ENCODE measurements around the gene RASA4B.
"Not testable (repeated sequence)": the region's sequence is repeated elsewhere in the genome, so short reads cannot be mapped to it uniquely, and the experiment has no call there.

Gene RASA4B

GRCh38 chr7:102472126-102473041 is 45.2 kb downstream of the RASA4B start:
- DNase-seq = no peak

- DNase-seq = no peak
Observed at GRCh38 chr7:102471791-102472125, 45.8 kb downstream of the RASA4B start.

GRCh38 chr7:102469972-102470825 is 47.4 kb downstream of the RASA4B start:
- no peak for DNase-seq

GRCh38 chr7:102469351-102469971 is 48.1 kb downstream of the RASA4B start:
- no peak for DNase-seq

- no peak for DNase-seq
Observed at GRCh38 chr7:102468478-102469350, 48.9 kb downstream of the RASA4B start.

GRCh38 chr7:102467581-102468477 is 49.7 kb downstream of the RASA4B start:
- no peak for DNase-seq

- DNase-seq = no peak
Observed at GRCh38 chr7:102466097-102466496, 51.5 kb downstream of the RASA4B start.

- DNase-seq = peak; percentile 66
Observed at GRCh38 chr7:102464577-102465280, 52.8 kb downstream of the RASA4B start, which contains the start of the genes ALKBH4 and LRWD1. Gene ALKBH4 (minus strand): TSS chr7:102464863. CDS start chr7:102464836, 27 bp downstream. Gene LRWD1 (plus strand): TSS chr7:102464984. CDS start chr7:102465081, 97 bp downstream.

GRCh38 chr7:102463841-102464576 is 53.6 kb downstream of the RASA4B start:
- no peak for DNase-seq

GRCh38 chr7:102460467-102460866 is 57.1 kb downstream of the RASA4B start:
- no peak for DNase-seq

- DNase-seq = no peak
Observed at GRCh38 chr7:102459221-102459844, 58.2 kb downstream of the RASA4B start.

GRCh38 chr7:102457352-102457924 is 60.1 kb downstream of the RASA4B start:
- DNase-seq = no peak

GRCh38 chr7:102456327-102456726 is 61.2 kb downstream of the RASA4B start:
- DNase-seq = no peak

GRCh38 chr7:102455596-102455995 is 62.0 kb downstream of the RASA4B start:
- no peak for DNase-seq

- not testable (repeated sequence) for DNase-seq
Observed at GRCh38 chr7:102454932-102455331, 62.6 kb downstream of the RASA4B start.

- DNase-seq = peak; percentile 42
Observed at GRCh38 chr7:102454468-102454867, 63.1 kb downstream of the RASA4B start.

GRCh38 chr7:102453319-102453718 is 64.3 kb downstream of the RASA4B start:
- DNase-seq = no peak

- DNase-seq = no peak
Observed at GRCh38 chr7:102452451-102452850, 65.1 kb downstream of the RASA4B start.
